Heart right ventricle (tissue), 16 donors: Measurements from ENCODE around the gene CD109. TPM values are rescaled to one million over a fixed set of nuclear protein-coding genes. Genes with fewer than 3 reads are reported as not detected.
A peak's percentile ranks its signal among the peaks of the same experiment; 100 is the strongest.

Source experiments
- ATAC-seq, 8 donors: fragments of 200-7000 bp; cut with Tn5 transposase; one replicate each; pipeline ENCODE4 v1.9.1; 2020; ENCODE audit warnings: mild to moderate bottlenecking in 8 of 8, moderate library complexity in 8 of 8, moderate number of reproducible peaks in 1 of 8
- DNase-seq, 2 donors: peaks; one replicate each; pipeline ENCODE4 v3.0.0-alpha.2; 2020
- H3K27ac ChIP-seq, 10 donors: fragments of 200-600 bp; sonication (generic) in 2 of 10; one replicate each; pipeline versions ENCODE4 v1.5.0 to v1.8.0; 2020 to 2022; ENCODE audit warnings: mild to moderate bottlenecking in 3 of 10
- H3K27me3 ChIP-seq, 7 donors: fragments of 200-600 bp; one replicate each; pipeline ENCODE4 v1.8.0; 2021 to 2022; ENCODE audit warnings: mild to moderate bottlenecking in 2 of 7
- H3K36me3 ChIP-seq, 9 donors: fragments of 200-600 bp; sonication (generic) in 1 of 9; one replicate each; pipeline versions ENCODE4 v1.5.0 to v1.8.0; 2020 to 2022; ENCODE audit warnings: mild to moderate bottlenecking in 2 of 9
- H3K4me1 ChIP-seq, 9 donors: fragments of 200-600 bp; sonication (generic) in 1 of 9; one replicate each; pipeline versions ENCODE4 v1.5.0 to v1.8.0; 2020 to 2022; ENCODE audit warnings: mild to moderate bottlenecking in 4 of 9
- H3K4me3 ChIP-seq, 10 donors: fragments of 200-600 bp; sonication (generic) in 2 of 10; one replicate each; pipeline versions ENCODE4 v1.5.0 to v1.8.0; 2020 to 2022; ENCODE audit warnings: mild to moderate bottlenecking in 7 of 10, moderate library complexity in 2 of 10
- H3K9me3 ChIP-seq, 11 donors: fragments of 200-600 bp in 10 of 11; sonication (generic) in 2 of 11; one replicate each; pipeline versions ENCODE4 v1.5.0 to v1.8.0; 2013 to 2022; ENCODE audit warnings: mild to moderate bottlenecking in 2 of 11, control low read depth in 1 of 11, moderate library complexity in 1 of 11
- CTCF ChIP-seq, 9 donors: fragments of 200-600 bp; sonication (generic) in 2 of 9; IDR thresholded peaks; one replicate each; pipeline versions ENCODE4 v1.5.0 to v1.8.0; 2021 to 2022; ENCODE audit warnings: antibody characterized with exemption in 9 of 9, mild to moderate bottlenecking in 5 of 9, moderate library complexity in 1 of 9
- WGBS, 2 donors: extraction: QIAGEN DNeasy Blood & Tissue Kit; methylation state at CpG; one replicate each; pipeline ENCODE4 v1.1.7; 2013; ENCODE audit warnings: inconsistent platforms in 1 of 2; 5-methylcytosine and 5-hydroxymethylcytosine counted together
- intact Hi-C, 10 donors: fragments of 100-400 bp; cut with DNase I; formaldehyde crosslinking; loops; one replicate each; pipeline versions ENCODE4 v1.11.1 to v1.14.2; 2022
- polyA plus RNA-seq, 2 donors: library from polyadenylated mRNA; stranded (reverse); fragments of 200-250 nt; gene quantifications; one replicate each; pipeline ENCODE4 v1.2.3, GENCODE V29; 2013
- total RNA-seq, 10 donors: library from RNA; stranded (reverse); fragmentation: NEBNext Ultra II Directional in 3 of 10; extraction: Animal tissue kit (Norgen Biotek cat#: 25700) in 3 of 10; gene quantifications; one replicate each; pipeline versions ENCODE4 v1.2.1 to v1.2.4, GENCODE V29; 2021 to 2023
- donor health status: Arrhythmogenic right ventricular cardiomyopathy.
- donor health status: ischemic (EF 13 %, LVEDD 7.1; RV severe dilation, severe dysfunction).
- donor health status: healthy with polysubstance abuse.
- donor health status: DM: no; HTN: yes; CAD: no.
- donor health status: DM: no; HTN: no; CAD: no.
- donor health status: ischemic (EF 25% LVEDD 6.9; RV normal size, moderate dysfunction).
- donor health status: ischemic (EF 25% LVEDD 5.7; RV mildly dilated, moderate dysfunction).
- donor health status: healthy.
- donor health status: DM: yes; HTN: yes; CAD: no.
- donor health status: Ischemic cardiomyopathy.
- donor health status: ischemic (EF 35%, LVEDD 5.7; RV mildly dilated, moderate dysfunction).
- donor health status: nonischemic (EF 11% LVEDD 7.7; RV severe dilation, severe dysfunction).
- donor health status: DM: yes; HTN: yes; CAD: no.
- donor health status: PGD.
- donor health status: ischemic (EF 29% LVEDD 5.4; RV normal size, mild dysfunction).
- donor health status: nonischemic (EF 23%, LVEDD 6.1; RV moderate dilation, normal function).

CD109 gene
- total and polyA plus RNA-seq, 12 donors, result 2.3 to 15.4 (median 7.9) TPM

GRCh38 chr6:73652637-73653570 lies 43.1 kb upstream of the CD109 start:
- peak overlapping the region; percentile 93 to 99 (median 97) for H3K27ac ChIP-seq
- WGBS, 2 donors, result 2 to 3% methylated on average over 32 of the region's 32 CpGs
- no peaks in the 10 kb centered on the region for H3K9me3 ChIP-seq
- H3K27me3 ChIP-seq, result no peaks in the 10 kb centered on the region
- peaks cover 0 to 22% (median under 1%) of the 10 kb centered on the region in 9 donors for H3K36me3 ChIP-seq
- peak overlapping the region; percentile 82 to 100 (median 96) for H3K4me3 ChIP-seq
- intact Hi-C loops, result no loop called here
- H3K4me1 ChIP-seq, result peaks cover 0 to 25% (median 15%) of the 10 kb centered on the region in 9 donors
- peak; percentile 22 to 53 (median 42) for TF ChIP-seq CTCF (IDR thresholded peaks at IDR 0.05)
- peak; percentile 54 to 64 for DNase-seq
- peak; percentile 45 to 65 (median 53) for ATAC-seq

- H3K27me3 ChIP-seq, result no peaks in the 10 kb centered on the region
- H3K27ac ChIP-seq, result peak within 1 kb of the TSS; percentile 93 to 99 (median 97)
- intact Hi-C loops, result no loop called here
- DNase-seq (peak; percentile 94 to 95), ATAC-seq (peak; percentile 98 to 99 (median 99))
- H3K4me3 ChIP-seq, result peak within 1 kb of the TSS; percentile 82 to 100 (median 96)
- peaks cover 0 to 25% (median 15%) of the 10 kb centered on the region in 9 donors for H3K4me1 ChIP-seq
- H3K9me3 ChIP-seq, result no peaks in the 10 kb centered on the region
- TF ChIP-seq CTCF (IDR thresholded peaks at IDR 0.05), result no peak
- peaks cover 0 to 13% (median 0%) of the 10 kb centered on the region in 9 donors for H3K36me3 ChIP-seq
- WGBS, 2 donors, result 0% methylated on average over 86 to 90 of the region's 90 CpGs
These were observed 42.2 kb upstream of the CD109 start, which contains the start of gene SLC17A5 for GRCh38 chr6:73653571-73654424. Gene SLC17A5 (minus strand): TSS chr6:73653992. CDS start chr6:73653886, 106 bp downstream.

- ATAC-seq (no peak), DNase-seq (no peak)
- TF ChIP-seq CTCF (IDR thresholded peaks at IDR 0.05), result no peak
- peaks cover 0 to 25% (median 15%) of the 10 kb centered on the region in 9 donors for H3K4me1 ChIP-seq
- 92 to 93% methylated on average over 2 of the region's 2 CpGs for WGBS, 2 donors
- no peaks in the 10 kb centered on the region for H3K27me3 ChIP-seq
- intact Hi-C loops, result no loop called here
- peak overlapping the region in 1 of 10 donors; percentile 94 for H3K27ac ChIP-seq
- no peaks in the 10 kb centered on the region for H3K9me3 ChIP-seq
- peaks cover 0 to 3% (median 0%) of the 10 kb centered on the region in 9 donors for H3K36me3 ChIP-seq
- H3K4me3 ChIP-seq, result peak overlapping the region in 3 of 10 donors; percentile 82 to 99 (median 99)
These were observed 40.6 kb upstream of the CD109 start for GRCh38 chr6:73655341-73655917.
